Esophagus squamous epithelium (tissue), 4 donors: ENCODE data around the gene TCF21.

Experiments used
- POLR2A ChIP-seq, 4 donors: fragments of 450-650 bp; IDR thresholded peaks; one replicate each; pipeline ENCODE4 v1.6.1; 2017; ENCODE audit warnings: antibody characterized with exemption in 4 of 4, mild to moderate bottlenecking in 4 of 4, moderate library complexity in 3 of 4
- TF ChIP-seq, protein P1 (sequence below), 6 experiments: fragments of 450-650 bp in 4 of 6; fragments of 200-600 bp in 2 of 6; sonication (generic) in 2 of 6; IDR thresholded peaks; one replicate each; pipeline ENCODE4 v1.5.1; 2016 to 2019; ENCODE audit warnings: antibody characterized with exemption in 6 of 6, mild to moderate bottlenecking in 4 of 6, moderate library complexity in 4 of 6

DNA sequence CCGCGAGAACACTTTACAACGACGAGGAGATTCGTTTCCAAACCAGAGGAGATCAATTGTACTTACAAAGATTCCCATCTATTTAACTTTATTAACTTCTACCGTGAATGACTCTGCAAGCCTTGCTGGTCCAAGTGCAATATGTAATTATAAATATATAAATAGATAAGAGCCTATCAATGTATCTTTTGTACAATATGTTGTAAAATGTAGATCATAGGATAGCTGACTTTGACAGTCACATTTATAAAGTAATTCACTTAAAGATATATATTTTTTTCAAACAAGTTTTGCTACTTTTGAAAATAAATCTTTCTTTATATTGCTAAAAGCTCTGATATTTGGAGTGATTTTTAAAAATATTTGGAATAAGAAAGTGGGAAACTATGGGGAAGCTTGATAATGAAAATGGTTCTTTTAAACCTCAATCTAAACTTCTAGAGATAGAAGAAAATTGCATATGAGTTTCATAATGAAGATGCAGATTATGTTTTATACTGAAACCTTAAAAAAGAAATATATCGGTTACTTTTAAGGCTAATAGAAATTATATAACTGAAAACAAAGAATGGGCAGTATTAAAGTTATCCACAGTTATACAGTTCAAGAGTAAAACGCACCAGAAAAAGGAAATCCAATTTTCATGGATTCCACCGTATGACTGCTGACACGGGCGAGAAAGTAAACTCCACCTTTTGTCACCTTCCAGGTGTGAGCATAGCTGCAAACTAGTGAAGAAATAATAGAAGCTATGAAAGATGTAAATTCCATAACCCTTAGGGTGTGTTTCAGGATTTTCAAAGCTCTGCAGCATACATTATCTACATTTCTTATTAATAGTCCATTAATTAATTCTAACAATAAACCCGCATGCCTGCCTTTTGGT, 3.3 kb downstream of the TCF21 start:
- TF ChIP-seq, protein P1, sequence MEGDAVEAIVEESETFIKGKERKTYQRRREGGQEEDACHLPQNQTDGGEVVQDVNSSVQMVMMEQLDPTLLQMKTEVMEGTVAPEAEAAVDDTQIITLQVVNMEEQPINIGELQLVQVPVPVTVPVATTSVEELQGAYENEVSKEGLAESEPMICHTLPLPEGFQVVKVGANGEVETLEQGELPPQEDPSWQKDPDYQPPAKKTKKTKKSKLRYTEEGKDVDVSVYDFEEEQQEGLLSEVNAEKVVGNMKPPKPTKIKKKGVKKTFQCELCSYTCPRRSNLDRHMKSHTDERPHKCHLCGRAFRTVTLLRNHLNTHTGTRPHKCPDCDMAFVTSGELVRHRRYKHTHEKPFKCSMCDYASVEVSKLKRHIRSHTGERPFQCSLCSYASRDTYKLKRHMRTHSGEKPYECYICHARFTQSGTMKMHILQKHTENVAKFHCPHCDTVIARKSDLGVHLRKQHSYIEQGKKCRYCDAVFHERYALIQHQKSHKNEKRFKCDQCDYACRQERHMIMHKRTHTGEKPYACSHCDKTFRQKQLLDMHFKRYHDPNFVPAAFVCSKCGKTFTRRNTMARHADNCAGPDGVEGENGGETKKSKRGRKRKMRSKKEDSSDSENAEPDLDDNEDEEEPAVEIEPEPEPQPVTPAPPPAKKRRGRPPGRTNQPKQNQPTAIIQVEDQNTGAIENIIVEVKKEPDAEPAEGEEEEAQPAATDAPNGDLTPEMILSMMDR (IDR thresholded peaks at IDR 0.05) = no peak
- TF ChIP-seq POLR2A (IDR thresholded peaks at IDR 0.05) = no peak
